Smooth muscle cell of trachea (primary cell): Measurements from ENCODE around the gene RNASEH2C. TPM values are rescaled to one million over a fixed set of nuclear protein-coding genes. Genes with fewer than 3 reads are reported as not detected.

ENCODE experiments used
- total RNA-seq: library from RNA; depleted of rRNA; stranded (reverse); fragments of >200 nt; gene quantifications from 2 replicates; pipeline ENCODE4 v1.2.1, GENCODE V29; 2014

Gene RNASEH2C
- total RNA-seq, result 32.9 and 57.7 TPM in 2 replicates

DNA sequence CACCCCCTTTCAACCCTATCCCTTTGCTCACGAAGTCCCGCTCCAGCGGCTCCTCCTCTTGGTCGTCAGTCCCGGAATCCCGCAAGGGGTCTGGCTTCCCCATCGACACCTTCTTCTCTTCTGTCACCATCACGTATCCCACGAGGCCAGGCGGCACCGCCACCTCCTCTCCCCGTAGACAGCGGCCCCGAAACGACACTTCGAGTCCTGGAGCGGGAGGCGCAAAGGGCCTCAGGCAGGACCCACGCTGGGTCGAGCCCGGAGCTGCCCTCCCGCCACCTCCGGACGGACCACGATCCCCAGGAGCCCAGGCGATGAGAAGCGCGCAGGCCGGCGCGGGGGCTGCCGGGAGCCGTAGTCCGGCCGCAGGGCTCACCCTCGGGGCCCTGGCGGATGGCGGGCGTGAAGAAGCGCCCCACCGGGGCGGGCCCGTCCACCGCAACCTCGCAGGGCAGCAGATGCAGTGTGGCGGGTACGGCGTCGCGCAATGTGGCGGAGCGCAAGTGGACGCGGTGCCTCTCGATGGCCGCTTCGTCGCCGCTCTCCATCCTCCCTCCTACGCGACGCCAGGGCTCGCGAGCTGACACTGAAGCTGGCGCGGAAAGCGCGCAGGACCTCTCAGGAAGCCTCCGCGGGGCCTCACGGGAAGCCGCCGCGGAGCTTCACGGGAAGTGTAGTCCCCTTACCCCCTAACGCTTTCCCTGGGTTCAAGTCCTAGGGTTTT, at the start of gene RNASEH2C:
TSS of gene RNASEH2C (minus strand) at position 588 of the 724 bp plus-strand sequence. CDS start at position 548, 40 bp downstream.

DNA sequence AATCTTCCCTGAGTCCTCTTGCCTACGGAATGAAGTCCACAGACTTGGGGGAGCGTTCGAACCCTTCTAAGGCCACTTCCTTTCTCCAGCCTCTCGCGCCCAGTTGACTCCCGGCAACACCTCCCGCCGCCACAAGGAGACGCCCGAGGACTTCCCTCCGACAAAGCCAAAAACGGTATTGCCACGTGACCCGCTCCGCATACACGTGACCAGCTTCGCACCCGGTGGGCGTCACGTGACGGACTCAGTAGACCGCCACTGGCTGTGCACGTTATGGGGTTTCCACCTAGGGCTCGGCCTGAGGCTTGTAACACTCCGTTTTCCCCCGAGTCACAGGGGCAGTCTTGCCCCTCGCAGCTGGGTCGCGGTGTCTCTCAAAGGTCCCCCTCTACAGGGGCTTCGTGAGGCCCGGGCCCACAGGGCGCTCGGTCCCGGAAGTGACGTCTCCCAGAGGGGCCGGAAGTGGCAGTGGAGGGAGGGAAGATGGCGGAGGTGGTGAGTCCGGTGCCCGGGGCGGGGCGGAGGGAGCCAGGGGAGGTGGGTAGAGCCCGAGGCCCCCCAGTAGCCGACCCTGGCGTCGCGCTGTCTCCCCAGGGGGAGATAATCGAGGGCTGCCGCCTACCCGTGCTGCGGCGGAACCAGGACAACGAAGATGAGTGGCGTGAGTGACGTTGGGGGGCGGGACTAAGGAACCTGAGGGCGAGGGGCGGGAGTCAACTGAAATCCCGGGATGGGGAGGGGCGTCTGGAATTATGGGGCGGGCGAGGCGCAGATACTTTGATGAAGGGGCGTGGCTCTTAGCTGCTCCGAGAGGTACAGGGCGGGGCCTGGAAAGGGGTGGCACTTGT, 8.6 kb downstream of the RNASEH2C start, which contains the start of gene KAT5:
TSS of gene KAT5 (plus strand) at position 468 of the 848 bp plus-strand sequence. CDS start at position 484, 16 bp downstream.

Other genes with a start within 250 kb of the RNASEH2C start
- gene MALAT1, start 221.8 kb downstream of the RNASEH2C start, total RNA-seq, result 13,561 and 20,792 TPM in 2 replicates
- 77.2 and 139 TPM in 2 replicates for gene SCYL1, start 195.7 kb downstream of the RNASEH2C start, total RNA-seq
- gene LTBP3, start 162.4 kb downstream of the RNASEH2C start, total RNA-seq, result 38.7 and 93.8 TPM in 2 replicates
- gene ZNRD2, start 150.3 kb downstream of the RNASEH2C start, total RNA-seq, result 36.7 and 55.1 TPM in 2 replicates
- 11.8 and 30.3 TPM in 2 replicates for gene FAM89B, start 148.3 kb downstream of the RNASEH2C start, total RNA-seq
- gene EHBP1L1, start 144.7 kb downstream of the RNASEH2C start, total RNA-seq, result 60.4 and 79.7 TPM in 2 replicates
- gene KCNK7, start 125.0 kb downstream of the RNASEH2C start, total RNA-seq, result 0.29 and 0.50 TPM in 2 replicates
- 25.8 and 26.3 TPM in 2 replicates for gene MAP3K11, start 106.6 kb downstream of the RNASEH2C start, total RNA-seq
- gene PCNX3, start 105.0 kb downstream of the RNASEH2C start, total RNA-seq, result 22.7 and 30.8 TPM in 2 replicates
- 25.1 and 25.2 TPM in 2 replicates for gene SIPA1, start 82.7 kb downstream of the RNASEH2C start, total RNA-seq
- gene RELA, start 57.9 kb downstream of the RNASEH2C start, total RNA-seq, result 9.3 and 23.8 TPM in 2 replicates
- 45.4 and 47.3 TPM in 2 replicates for gene KAT5, start 8.5 kb downstream of the RNASEH2C start, total RNA-seq
- gene AP5B1, start 60.2 kb upstream of the RNASEH2C start, total RNA-seq, result 7.1 and 10.6 TPM in 2 replicates
- not detected in 2 replicates for gene OVOL1, start 66.3 kb upstream of the RNASEH2C start, total RNA-seq
- gene SNX32, start 113.2 kb upstream of the RNASEH2C start, total RNA-seq, result 1.2 and 3.1 TPM in 2 replicates
- 951 and 1,471 TPM in 2 replicates for gene CFL1, start 137.4 kb upstream of the RNASEH2C start, total RNA-seq
- 47.6 and 51.9 TPM in 2 replicates for gene MUS81, start 139.6 kb upstream of the RNASEH2C start, total RNA-seq
- 56.3 and 157 TPM in 2 replicates for gene EFEMP2, start 152.0 kb upstream of the RNASEH2C start, total RNA-seq
- not detected in 2 replicates for gene CTSW, start 159.0 kb upstream of the RNASEH2C start, total RNA-seq
- 204 and 244 TPM in 2 replicates for gene FIBP, start 167.7 kb upstream of the RNASEH2C start, total RNA-seq
- 168 and 233 TPM in 2 replicates for gene CCDC85B, start 169.9 kb upstream of the RNASEH2C start, total RNA-seq
- gene FOSL1, start 179.6 kb upstream of the RNASEH2C start, total RNA-seq, result 19.9 and 24.3 TPM in 2 replicates
- gene C11orf68, start 198.3 kb upstream of the RNASEH2C start, total RNA-seq, result 30.1 and 37.4 TPM in 2 replicates
- 255 and 434 TPM in 2 replicates for gene DRAP1, start 198.6 kb upstream of the RNASEH2C start, total RNA-seq
- gene TSGA10IP, start 224.7 kb upstream of the RNASEH2C start, total RNA-seq, result 0.33 TPM in 1 of 2 replicates, not detected in the other
- gene SART1, start 240.9 kb upstream of the RNASEH2C start, total RNA-seq, result 51.1 and 57.1 TPM in 2 replicates